HFFc6 (cell line): Measurements from ENCODE around the gene AADACL4. TPM values are rescaled to one million over a fixed set of nuclear protein-coding genes. Genes with fewer than 3 reads are reported as not detected.

Source experiments
- DNase-seq: peaks from one replicate; pipeline ENCODE4 v3.0.0-alpha.2; 2018
- H3K27ac Mint-ChIP-seq: 2 replicates; pipeline ENCODE4 v1.8.0; 2020; ENCODE audit warnings: mild to moderate bottlenecking, mixed read lengths
- H3K27me3 Mint-ChIP-seq: 2 replicates; pipeline ENCODE4 v1.8.0; 2021; ENCODE audit warnings: mild to moderate bottlenecking, moderate library complexity, mixed read lengths; ENCODE audit not compliant: insufficient read depth
- H3K36me3 Mint-ChIP-seq: 2 replicates; pipeline ENCODE4 v1.8.0; 2021; ENCODE audit warnings: low read depth, mixed read lengths
- H3K4me1 Mint-ChIP-seq: 2 replicates; pipeline ENCODE4 v1.8.0; 2020; ENCODE audit warnings: low read depth, mixed read lengths
- H3K4me3 Mint-ChIP-seq: 2 replicates; pipeline ENCODE4 v1.8.0; 2020; ENCODE audit warnings: mild to moderate bottlenecking, moderate library complexity, mixed read lengths
- H3K9me3 Mint-ChIP-seq: 2 replicates; pipeline ENCODE4 v1.8.0; 2020; ENCODE audit warnings: mild to moderate bottlenecking, mixed read lengths
- total RNA-seq, 6 experiments: library from RNA; stranded (reverse); fragmentation: NEBNext Ultra II Directional; extraction: Animal tissue kit (Norgen Biotek cat#: 25700); gene quantifications; 2 replicates in 1 of 6; 3 replicates in 5 of 6; pipeline ENCODE4 v1.2.3, GENCODE V29; 2021
- TF ChIP-seq, protein P1 (sequence below): fragments of 200-600 bp; sonication (generic); IDR thresholded peaks from 2 replicates; pipeline ENCODE4 v1.5.0; 2021; ENCODE audit warnings: antibody characterized with exemption, mild to moderate bottlenecking

The AADACL4 gene
- total RNA-seq, 6 experiments from 2014 or later: not detected

DNA sequence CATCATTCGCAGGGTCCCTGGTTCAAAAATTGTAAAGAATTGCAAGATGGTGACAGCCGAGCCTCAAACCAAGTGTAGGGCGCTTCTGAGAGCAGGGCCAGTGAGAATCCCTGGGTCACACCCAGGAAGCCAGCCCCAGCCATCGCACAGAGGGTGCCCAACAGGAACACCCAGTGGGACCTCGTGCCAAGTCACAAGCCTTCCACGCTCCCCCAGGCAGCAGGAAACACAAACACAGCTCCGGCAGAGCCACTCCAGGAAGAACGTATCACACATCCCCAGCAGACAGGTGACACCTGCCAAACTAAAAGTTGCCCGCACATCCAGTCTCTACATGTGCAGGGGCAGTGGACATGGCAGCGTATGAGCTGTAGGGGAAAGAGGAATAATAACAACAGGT is 46.1 kb upstream of the AADACL4 start:
- DNase-seq: no peak
- no peaks in the 10 kb centered on the region for H3K9me3 Mint-ChIP-seq
- H3K27me3 Mint-ChIP-seq: peaks cover 25% of the 10 kb centered on the region
- peak overlapping the region; percentile 27; the same call in 1 of the 2 replicates for H3K27ac Mint-ChIP-seq
- H3K4me3 Mint-ChIP-seq: no peak overlapping the region
- no peaks in the 10 kb centered on the region for H3K36me3 Mint-ChIP-seq
- TF ChIP-seq, protein P1, sequence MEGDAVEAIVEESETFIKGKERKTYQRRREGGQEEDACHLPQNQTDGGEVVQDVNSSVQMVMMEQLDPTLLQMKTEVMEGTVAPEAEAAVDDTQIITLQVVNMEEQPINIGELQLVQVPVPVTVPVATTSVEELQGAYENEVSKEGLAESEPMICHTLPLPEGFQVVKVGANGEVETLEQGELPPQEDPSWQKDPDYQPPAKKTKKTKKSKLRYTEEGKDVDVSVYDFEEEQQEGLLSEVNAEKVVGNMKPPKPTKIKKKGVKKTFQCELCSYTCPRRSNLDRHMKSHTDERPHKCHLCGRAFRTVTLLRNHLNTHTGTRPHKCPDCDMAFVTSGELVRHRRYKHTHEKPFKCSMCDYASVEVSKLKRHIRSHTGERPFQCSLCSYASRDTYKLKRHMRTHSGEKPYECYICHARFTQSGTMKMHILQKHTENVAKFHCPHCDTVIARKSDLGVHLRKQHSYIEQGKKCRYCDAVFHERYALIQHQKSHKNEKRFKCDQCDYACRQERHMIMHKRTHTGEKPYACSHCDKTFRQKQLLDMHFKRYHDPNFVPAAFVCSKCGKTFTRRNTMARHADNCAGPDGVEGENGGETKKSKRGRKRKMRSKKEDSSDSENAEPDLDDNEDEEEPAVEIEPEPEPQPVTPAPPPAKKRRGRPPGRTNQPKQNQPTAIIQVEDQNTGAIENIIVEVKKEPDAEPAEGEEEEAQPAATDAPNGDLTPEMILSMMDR: no peak
- peaks cover 61% of the 10 kb centered on the region for H3K4me1 Mint-ChIP-seq

DNA sequence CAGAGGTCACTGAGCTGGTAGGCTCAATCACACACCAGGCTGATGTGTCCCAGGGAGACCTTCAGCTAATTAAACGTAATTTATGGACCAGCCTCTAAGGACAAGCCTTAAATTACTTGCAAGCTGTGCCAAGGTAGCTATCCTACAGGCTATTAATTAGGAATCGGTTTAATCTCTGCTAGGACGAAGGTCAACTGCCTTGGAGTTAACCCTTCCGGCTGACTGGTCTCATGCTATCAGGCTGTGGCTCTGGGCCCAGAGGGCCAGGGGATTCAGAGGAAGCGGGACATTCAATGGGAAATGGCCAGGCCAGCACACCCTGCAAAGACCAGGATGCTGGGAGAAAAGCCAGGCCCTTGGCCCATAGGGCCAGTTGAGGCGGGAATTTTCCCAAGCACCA is 44.9 kb upstream of the AADACL4 start:
- no peak for DNase-seq
- H3K27me3 Mint-ChIP-seq: peaks cover 25% of the 10 kb centered on the region
- no peaks in the 10 kb centered on the region for H3K36me3 Mint-ChIP-seq
- H3K9me3 Mint-ChIP-seq: no peaks in the 10 kb centered on the region
- TF ChIP-seq, protein P1: no peak
- no peak overlapping the region for H3K4me3 Mint-ChIP-seq
- peaks cover 66% of the 10 kb centered on the region for H3K4me1 Mint-ChIP-seq
- no peak overlapping the region for H3K27ac Mint-ChIP-seq

DNA sequence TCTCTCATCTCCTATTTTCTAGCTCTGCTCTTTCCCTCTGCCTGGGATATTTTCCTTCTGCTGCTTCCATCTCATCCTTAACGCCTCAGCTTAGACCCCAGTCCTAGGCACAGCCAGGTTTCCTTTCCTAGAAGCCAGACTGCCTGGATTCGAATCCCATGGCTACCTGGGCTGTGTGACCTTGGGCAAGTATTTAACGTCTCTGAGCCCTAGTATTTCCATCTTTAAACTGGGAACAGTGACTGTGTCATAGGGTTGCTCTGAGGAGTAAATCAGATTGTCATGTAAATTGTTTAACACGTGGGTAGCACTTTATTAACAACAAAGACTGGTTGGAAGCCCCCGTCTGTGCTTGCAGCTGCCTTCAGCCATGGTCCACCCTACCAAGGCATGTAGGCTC is 44.2 kb upstream of the AADACL4 start:
- no peaks in the 10 kb centered on the region for H3K36me3 Mint-ChIP-seq
- DNase-seq: no peak
- H3K27ac Mint-ChIP-seq: no peak overlapping the region
- TF ChIP-seq, protein P1: no peak
- H3K4me1 Mint-ChIP-seq: peaks cover 66% of the 10 kb centered on the region
- no peak overlapping the region for H3K4me3 Mint-ChIP-seq
- H3K27me3 Mint-ChIP-seq: peaks cover 24% of the 10 kb centered on the region
- H3K9me3 Mint-ChIP-seq: no peaks in the 10 kb centered on the region

DNA sequence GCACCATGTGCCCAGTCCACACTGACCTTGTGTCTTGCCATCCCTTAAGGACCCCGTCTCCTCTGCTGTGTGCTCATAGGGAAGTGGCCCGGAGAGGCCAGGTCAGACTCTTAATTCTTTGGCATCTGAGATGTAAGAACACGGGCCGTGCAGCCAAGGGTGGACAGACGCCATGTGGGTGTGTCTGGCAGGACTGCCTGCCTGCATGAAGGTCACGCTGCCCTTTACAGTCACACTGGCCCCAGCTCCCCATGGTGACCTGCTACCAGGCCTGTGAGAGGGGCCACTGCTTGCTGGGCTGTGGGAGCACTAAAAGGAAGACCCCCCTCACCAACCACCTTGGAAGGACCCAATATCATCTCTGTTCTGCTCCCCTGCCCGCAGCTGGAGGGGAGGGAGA is 43.5 kb upstream of the AADACL4 start:
- TF ChIP-seq, protein P1: no peak
- no peaks in the 10 kb centered on the region for H3K9me3 Mint-ChIP-seq
- no peak overlapping the region; the same call in 1 of the 2 replicates for H3K27ac Mint-ChIP-seq
- H3K4me3 Mint-ChIP-seq: no peak overlapping the region
- no peak for DNase-seq
- peaks cover 64% of the 10 kb centered on the region for H3K4me1 Mint-ChIP-seq
- no peaks in the 10 kb centered on the region for H3K36me3 Mint-ChIP-seq
- peaks cover 19% of the 10 kb centered on the region for H3K27me3 Mint-ChIP-seq

DNA sequence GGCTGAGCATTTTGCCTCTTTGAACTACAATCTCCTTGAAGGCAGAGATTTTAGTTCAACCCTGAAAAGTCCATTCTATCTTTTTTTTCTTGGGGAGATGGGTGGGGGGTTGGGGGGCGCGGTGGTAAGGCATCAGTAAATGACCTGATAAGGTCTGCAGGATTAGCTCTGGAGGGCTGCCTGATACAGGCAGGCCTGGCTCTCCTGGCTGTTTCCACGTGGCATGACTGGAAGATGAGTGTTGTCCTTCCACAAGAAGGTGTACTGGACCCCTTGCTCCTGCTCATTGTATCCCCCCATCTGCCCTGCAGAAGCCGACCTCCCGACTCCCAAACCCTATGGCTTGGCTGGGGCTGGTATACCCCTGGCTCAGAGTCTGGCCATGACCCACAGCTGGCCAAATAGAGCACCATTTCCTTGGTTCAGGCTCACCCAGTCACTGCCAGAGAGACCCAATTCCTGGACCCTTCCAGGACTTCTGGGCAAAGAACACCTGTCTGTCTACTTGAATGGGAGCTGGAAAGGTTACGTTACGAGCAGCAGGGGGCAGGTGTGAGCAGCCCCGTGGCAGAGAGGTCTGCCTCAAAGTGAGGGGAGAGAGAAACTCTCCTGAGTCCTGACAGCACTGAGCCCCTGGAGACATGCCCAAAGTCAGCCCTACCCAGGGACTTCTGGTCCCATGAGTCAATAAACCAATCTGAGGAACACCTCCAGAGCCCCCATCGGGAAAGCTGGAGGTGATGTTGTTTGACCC is 42.8 kb upstream of the AADACL4 start:
- Mint-ChIP-seq H3K27me3 (peaks cover 19% of the 10 kb centered on the region), H3K27ac (peak overlapping the region; percentile 62; the same call in 1 of the 2 replicates), H3K9me3 (no peaks in the 10 kb centered on the region), H3K4me1 (peaks cover 64% of the 10 kb centered on the region), H3K36me3 (no peaks in the 10 kb centered on the region), H3K4me3 (no peak overlapping the region)
- TF ChIP-seq, protein P1: peak; percentile 70
- no peak for DNase-seq
